GM19438 (cell line): ENCODE measurements around the gene CLIP1.
"Not testable (repeated sequence)": the region's sequence is repeated elsewhere in the genome, so short reads cannot be mapped to it uniquely, and the experiment has no call there.

Experiments used
- ATAC-seq: cut with Tn5 transposase; IDR thresholded peaks from one replicate; pipeline ENCODE4 v1.9.1; 2021; ENCODE audit warnings: low read depth; ENCODE audit not compliant: unreplicated experiment

The CLIP1 gene

DNA sequence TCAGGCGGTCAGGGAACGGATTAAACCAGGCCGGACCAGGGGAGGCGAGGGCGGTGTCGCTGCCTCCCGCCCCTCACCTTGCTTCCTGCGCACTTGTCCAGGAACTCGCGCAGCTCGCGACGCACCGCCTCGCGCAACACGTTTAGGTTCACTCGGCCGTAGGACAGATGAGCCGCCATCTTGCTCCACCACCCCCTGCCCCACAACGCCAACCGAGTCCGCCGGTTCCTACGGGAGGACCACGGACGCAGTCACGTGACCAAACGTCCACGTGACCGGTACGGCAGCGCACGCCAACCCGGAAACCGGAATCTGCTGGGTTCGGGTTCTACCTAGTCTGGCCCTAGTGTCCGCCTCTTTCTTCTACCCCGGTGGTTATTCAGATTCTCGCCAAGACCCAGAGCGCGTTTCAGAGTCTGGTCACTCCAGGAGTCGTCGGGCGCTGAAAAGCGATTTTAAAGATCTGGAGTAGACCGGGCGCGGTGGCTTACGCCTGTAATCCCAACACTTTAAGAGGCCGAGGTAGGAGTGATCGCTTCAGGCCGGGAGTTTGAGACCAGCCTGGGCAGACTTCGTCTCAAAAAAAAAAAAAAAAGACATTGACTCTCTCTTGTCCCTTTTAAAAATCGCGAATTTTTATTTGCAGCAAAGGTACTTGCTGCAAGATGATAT lies 156.1 kb downstream of the CLIP1 start, which contains the start of gene VPS33A:
VPS33A (minus strand) TSS at position 265 of the 672 bp plus-strand sequence; CDS start at position 179, 86 bp downstream.
- peak; percentile 81 for ATAC-seq

DNA sequence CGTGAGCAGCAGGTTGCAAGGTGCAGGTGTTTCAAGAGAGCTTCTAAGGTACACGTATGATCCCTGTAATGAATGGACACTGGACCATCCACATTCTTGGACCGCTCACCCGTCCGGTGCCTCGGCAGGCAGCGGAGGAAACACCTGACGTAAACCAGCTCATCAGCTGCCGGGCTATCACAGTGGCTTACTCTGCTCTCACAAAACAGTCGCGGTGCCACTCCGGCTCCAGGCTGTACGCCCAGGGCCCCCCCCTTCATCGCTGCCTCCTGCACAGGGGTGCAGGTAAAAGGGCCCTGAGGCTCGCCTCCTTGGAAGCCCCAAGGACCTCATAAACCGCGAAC lies 156.6 kb downstream of the CLIP1 start:
- ATAC-seq: peak; percentile 27

DNA sequence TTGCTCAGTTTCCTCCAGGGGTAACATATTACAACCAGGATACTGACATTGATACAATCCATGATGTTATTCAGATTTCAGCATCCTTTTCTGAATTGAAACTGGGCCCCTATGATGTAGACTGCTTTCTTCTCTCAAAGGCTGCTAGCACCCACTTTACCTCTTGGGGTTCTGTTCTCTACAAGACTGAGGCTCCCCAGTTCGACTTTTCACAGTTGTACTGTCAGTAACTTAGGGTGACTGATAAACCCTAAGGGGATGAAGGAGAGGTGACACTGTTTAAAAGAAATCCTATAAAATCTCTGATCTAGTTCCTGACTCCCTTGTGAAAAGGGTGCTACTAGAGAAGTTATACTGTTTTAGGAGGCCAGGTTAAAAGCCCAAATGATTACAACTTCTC lies 157.0 kb downstream of the CLIP1 start:
- ATAC-seq: no peak

DNA sequence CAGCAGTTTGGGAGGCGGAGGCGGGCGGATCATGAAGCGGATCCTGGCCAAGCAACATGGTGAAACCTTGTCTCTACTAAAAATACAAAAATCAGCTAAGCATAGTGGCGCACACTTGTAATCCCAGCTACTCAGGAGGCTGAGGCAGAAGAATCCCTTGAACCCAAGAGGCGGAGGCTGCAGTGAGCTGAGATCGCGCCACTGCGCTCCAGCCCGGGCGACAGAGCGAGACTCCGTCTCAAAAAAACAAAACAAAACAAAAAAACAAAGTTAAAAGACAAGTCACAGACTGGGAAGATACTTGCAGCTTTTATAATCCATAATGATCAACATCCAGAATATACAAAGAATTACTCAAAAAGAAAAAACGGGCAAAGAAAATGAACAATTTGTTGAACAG lies 161.7 kb downstream of the CLIP1 start:
- ATAC-seq: not testable (repeated sequence)

DNA sequence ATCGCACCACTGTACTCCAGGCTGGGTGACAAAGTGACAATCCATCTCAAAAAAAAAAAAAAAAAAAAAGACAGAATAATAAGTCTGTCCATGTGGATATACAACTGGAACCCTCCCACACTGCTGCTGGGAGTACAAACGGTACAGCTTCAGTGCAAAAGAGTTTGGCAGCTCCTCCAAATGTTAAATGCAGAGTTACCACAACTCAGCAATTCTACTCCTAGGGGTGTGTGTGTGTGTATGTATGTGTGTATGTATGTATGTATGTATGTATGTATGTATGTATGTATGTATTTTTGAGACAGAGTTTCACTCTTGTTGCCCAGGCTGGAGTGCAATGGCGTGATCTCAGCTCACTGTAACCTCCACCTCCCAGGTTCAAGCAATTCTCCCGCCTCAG lies 163.5 kb downstream of the CLIP1 start:
- not testable (repeated sequence) for ATAC-seq

DNA sequence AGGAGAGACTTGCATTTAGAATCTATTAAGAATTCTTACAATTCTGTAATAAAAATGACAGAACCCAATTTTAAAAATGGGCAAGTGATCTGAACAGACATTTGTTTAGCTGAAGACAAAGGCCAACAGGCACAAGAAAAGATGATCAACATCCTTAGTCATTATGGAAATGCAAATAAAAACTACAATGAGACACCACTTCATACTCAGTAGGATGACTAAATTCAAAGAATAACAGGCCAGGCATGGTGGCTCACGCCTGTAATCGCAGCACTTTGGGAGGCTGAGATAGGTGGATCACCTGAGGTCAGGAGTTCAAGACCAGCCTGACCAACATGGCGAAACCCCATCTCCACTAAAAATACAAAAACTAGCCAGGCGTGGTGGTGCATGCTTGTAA lies 164.0 kb downstream of the CLIP1 start:
- ATAC-seq: not testable (repeated sequence)

DNA sequence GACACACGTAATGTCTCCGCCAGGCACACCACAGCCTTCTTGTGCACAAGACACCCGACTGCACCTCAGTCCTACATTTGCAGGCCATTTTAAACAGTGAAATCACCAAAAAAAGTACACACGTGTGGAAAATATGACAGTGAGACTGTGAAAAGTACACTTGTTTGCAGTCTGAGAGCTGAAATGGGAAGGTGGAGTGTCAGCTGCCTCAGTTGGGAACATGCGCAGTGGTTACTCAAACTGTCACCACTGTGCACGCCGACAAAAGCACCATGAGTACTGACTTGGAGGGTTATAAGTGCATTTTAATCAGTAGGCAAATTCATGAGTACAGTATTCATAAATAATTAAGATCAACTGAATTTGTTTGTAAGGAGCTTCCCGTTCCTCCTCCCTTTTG lies 171.9 kb downstream of the CLIP1 start:
- ATAC-seq: no peak

DNA sequence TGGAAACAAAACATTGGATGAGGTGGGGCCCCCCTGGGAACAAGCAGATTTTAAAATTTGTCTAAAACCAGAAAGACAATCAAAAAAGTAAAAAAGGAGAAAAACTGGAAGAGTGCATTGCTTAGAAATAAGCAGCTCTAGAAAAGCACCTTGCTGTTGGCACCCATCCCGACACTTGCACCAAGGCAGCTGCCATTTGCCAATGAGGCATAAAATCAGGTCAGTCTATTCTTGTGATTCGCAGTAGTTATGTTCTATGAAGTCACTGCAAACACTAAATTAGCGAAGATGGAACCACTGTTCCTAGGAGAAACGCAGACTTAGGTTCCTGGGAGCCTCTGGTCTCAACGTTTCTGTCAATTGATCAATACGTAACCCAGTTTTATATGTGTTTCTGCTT lies 172.4 kb downstream of the CLIP1 start:
- no peak for ATAC-seq

DNA sequence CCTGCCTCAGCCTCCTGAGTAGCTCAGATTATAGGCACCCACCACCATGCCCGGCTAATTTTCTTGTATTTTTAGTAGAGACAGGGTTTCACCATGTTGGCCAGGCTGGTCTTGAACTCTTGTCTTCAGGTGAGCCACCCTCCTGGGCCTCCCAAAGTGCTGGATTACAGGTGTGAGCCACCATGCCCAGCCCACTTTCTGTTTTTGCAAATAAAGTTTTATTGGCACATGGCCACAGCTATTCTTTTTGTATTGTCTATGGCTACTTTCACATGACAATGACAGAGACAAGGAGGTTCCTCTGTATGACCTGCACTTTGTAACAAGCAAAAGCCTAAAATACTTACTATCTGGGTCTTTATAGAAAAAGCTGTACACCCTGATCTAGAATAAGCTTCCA lies 176.9 kb downstream of the CLIP1 start:
- no peak for ATAC-seq

DNA sequence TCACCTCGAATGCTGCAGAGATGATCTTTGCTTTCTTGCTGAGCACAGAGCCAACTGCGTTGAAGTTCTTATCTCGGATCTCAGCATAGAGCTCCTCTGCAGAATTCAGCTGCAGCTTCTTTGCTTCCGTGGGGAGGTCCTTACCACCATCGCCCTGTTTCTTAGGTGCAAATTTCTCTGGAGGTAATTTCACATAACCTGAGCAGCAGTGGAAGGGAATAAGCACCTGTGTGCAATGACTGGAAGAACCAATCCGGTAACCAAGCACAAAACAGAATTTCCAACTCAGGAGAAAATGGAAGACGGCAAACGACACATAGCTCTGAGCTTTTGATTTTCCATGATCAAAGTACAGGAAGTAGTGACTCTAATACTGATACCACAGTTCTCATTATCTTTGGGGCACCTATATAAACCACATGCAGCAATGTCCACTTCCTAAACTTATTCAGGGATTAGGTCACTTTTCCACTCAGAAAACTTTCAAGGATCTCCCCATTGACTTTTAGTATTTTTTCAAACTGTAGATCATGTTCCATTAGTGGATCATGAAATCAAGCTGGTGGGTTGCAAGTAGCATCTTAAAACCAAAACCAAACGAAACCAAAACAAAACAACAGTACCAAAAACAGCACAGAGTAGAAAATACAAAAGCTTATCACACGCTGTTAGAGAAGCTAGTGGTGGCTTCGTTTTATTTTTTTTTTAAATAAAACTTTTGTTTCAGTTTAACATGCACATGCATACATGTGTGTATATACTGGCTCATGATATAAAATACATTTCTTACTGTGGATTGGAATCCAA lies 177.7 kb downstream of the CLIP1 start:
- no peak for ATAC-seq

DNA sequence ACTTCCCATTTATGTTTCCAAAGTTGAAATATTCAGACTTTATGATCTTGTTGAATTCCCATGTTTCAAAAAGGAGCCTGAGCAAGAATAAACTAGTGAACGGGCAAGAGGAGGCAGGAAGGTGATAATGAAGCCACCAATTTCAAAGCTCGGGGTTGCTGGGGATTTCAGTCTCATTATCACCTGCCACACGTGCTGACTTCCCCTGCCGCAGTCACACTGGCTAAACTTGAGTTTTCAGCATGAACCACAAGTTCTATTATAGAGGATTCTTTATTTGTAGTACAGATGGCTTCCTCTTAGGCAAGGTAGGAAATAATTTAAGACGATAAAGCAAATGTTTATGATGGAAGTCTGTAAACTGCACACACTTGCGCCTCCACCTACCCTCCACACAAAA lies 178.5 kb downstream of the CLIP1 start:
- ATAC-seq: no peak

DNA sequence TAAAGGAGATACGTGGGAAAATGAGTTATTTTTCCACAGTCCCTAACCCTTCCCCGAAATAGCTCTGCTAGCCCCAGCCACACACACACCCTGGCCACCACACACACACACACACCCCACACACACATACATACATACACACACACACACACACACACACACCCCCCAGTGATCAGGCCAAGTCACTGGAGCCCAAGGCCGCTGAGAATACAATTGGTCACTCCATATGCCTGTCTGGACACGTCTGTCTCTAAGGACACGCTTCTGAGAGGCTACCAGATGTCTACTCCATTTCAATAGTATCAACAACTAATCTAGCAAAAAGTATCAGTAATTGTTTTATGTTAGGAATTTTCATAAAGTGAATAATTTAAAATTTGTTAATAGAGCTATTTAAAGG lies 183.6 kb downstream of the CLIP1 start:
- no peak for ATAC-seq

DNA sequence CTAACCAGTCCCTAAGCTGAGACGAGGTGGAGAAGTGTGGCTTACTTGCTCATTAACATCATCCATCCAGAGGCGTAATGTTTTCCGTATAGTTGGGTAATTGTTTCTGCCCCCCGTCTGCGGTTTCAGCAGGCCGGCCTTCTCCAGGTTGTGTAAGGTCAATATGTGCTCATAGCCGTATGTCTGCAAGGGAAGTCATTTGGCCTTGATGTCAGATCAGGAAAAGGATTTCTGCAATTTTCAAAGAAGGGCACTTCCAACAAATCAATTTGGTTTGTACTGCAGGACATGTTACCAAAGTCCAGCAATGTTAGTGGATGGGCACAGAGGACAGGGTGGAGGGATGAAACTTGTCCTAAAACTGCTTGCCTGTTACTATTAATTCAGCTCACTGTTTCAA lies 186.7 kb downstream of the CLIP1 start:
- ATAC-seq: no peak

DNA sequence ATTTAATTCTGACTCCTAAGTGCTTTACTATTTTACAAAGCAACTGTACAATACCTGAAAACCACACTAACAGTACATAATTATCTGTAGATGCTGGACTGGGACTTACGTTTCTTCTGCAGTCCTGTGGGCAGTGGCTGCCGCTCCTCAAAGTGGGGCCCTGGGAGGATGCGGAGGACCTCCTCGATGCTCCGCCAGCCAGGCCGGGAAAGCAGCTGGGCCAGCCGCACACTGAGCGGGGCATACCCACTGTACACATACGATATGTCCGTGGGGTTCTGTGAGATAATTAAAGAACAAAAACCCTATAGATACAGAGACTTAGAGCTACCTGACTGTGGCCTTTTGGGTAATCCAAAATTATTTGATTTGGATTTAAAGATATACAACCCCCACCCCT lies 189.8 kb downstream of the CLIP1 start:
- no peak for ATAC-seq

DNA sequence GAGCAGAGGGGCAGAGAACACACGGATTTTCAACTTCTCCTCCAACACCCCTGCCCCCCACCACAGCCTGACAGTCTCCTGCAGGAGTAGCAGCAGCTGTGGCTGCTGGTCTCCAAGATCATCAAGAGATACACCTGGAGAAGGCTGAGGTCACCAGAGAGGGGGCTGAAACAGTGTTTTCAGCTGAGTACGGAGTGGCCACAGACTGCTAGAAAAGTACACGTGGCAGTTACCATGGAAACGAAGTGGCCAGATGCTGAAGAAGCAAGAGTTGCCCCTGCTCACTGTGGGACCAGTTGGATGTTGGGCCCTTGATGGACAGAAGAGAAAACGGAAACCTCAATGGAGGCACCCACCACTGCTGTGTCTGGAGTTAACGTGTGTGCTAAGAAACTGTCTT lies 191.7 kb downstream of the CLIP1 start:
- no peak for ATAC-seq

DNA sequence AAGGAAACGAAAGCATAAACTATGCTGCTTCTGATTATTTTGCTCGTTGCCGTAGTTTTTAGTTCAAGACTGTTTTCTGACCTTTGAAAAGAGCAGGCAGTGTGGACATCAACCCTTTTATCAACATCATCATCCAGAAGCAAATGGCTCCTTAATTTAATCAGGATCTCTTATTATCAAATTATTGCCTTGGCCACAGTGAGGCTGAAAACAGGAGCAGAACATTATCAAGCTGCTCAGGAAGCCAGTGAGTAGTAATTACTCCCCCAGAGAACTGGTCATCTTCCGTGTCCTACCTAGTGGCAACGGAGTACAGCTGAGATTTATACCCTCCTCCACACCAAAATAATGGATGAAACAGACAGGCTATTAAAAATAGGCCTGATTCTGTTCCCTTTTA lies 194.4 kb downstream of the CLIP1 start:
- no peak for ATAC-seq

DNA sequence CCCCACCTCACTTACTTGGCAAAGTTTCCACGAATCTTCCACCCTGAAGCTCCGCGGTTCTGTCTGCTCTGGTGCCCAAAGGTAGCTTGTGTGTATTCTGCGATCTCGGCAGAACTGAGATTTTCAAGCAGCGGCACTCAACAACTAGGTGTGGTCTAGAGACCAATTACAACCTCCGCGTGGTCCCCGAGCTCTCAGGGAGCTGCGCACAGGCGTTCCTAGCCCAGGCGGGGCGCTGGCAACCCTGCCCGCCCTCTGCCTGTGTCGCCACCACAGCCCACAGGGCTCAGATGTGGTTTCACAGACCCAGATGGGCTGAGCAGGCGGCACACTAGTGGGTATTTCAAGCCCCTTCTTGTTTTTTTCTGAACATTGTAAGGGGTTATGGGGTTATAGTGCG lies 195.1 kb downstream of the CLIP1 start:
- ATAC-seq: no peak

DNA sequence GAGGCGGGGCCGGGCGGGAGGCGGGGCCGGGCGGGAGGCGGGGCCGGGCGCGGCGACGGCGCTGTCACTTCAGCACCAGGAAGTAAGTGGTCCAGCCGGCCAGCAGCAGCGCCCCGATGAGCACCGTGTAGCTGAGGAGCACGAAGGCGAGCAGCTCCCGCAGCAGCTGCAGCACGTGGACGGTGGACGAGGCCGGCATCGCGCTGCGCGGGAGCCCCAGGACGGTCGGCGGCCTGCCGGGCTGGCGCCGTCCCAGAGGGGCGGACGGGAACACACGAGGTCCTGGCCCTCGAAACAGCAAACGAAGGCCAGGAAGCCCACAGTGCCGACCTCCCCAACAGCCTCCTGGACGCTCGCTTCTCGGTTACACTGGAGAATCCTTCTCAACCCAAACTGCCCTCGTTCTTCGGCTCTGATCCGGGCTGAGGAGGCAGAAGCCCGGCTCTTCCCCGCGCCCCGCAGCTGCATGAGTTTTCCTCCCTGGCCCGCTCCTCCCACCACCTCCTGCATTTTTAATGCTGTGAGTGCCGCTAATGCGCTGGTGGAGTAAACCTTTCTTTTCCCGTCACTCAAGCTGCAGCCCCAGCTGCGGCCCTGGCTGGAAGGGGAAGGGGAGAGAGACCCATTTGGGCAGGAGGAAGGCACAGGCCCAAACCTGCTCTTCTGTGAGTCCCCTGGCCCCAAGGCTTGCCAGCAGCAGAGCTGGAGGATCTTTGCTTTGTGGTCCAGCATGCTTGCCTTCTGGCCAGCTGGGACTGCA lies 195.9 kb downstream of the CLIP1 start:
- ATAC-seq: no peak

DNA sequence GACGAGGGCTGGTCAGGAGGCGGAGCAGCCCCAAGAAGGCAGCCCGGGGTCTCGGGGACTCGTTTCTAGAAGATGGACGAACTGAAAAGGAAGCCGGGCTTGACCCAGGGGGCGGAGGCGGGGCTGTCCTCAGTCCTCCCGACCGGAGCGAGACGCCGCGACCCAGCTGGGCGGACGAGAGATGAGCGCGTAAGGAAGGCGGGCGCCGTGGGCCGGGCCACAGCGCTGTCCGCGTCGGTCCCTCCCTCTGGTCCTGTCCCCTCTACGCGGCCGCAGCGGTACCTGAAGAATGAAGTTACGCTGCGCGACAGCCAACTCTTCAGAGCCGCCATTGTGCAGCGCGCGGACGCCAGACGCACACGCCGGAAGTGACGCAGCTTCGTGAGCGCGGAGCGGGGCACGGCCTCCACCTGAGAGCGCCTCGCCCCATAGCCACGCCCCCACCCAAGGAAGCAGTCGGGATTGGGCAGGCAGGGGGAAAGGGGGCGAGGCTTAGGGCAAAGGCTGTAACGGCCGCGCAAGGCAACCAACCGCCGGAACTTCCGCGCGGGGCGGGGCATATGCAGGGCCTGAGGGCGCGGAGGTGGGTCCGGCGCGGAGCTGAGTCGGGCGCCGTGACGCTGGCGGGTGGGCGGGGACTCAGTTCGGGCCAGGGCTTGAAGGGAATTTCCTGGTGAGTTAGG lies 196.6 kb downstream of the CLIP1 start, which contains the start of gene DIABLO:
DIABLO (minus strand) TSS at position 370 of the 683 bp plus-strand sequence; CDS start at position 332, 38 bp downstream.
- ATAC-seq: peak; percentile 90
